ENCODE results near the gene SFT2D1. TPM values are rescaled to one million over a fixed set of nuclear protein-coding genes. Genes with fewer than 3 reads are reported as not detected.

Gene SFT2D1
- total RNA-seq, 2 donors from 2014 or later, result 28.6 to 29.2 TPM

- intact Hi-C loops (cut with DNase I), result no loop called here
- DNase-seq (ENCODE audit: low spot score), result no peak
These were observed 881 bp downstream of the SFT2D1 start for GRCh38 chr6:166341464-166341863.

GRCh38 chr6:166338854-166339253 lies 3.5 kb downstream of the SFT2D1 start:
- DNase-seq (ENCODE audit: low spot score), result no peak
- intact Hi-C loops (cut with DNase I), result no loop called here

DNA sequence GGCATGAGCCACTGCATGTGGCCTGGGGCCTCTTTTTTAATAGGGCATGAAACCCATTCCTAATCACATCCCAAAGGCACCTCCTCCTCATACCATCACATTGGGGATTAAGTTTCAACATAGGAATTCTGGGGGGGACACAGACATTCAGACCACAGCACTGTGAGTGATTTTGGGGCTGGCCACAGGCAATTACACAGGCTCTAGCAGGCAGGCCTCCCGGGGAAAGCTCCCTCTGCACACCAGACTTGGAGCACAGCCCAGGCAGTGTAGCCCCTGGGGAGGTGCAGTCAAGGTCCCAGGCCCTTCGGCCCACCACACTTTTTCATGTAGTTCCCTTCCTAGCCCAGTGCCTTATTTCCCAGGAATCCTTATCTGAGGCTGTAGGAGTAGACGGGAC lies 5.5 kb downstream of the SFT2D1 start:
- no peak for DNase-seq (ENCODE audit: low spot score)
- intact Hi-C loops (cut with DNase I), result no loop called here

DNA sequence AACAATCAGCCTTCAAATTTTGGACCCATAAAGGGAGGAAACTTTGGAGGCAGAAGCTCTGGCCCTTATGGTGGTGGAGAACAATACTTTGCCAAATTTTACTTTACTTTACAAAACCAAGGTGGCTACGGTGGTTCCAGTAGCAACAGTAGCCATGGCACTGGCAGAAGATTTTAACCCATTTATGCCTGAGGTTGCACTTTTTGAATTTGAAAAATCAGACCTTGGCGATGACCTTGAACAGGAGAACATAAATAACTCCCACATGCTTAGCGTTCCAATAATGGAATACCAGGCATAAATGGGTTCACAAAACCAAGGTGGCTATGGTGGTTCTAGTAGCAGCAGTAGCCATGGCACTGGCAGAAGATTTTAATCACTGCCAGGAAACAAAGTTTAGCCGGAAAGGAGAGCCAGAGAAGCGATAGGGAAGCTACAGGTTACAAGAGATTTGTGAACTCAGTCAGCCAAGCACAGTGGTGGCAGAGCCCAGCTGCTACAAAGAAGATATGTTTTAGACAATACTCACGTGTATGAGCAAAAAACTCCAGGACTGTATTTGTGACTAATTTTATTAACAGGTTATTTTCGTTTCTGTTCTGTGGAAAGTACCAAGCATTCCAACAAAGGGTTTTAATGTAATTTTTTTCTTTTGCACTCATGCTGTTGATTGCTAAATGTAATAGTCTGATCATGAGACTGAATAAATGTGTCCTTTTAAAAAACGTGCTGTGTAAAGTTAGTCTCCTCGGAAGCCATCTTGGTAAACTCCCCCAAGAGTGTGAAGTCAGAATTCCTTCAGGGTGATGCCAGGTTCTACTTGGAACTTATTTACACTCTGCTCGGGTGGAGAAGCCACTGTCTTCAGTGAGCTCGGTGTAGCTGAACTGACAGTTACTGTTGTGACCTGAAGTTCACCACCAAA lies 6.7 kb downstream of the SFT2D1 start:
- DNase-seq (ENCODE audit: low spot score), result no peak
- intact Hi-C loops (cut with DNase I), result no loop called here

- no peak for DNase-seq (ENCODE audit: low spot score)
- intact Hi-C loops (cut with DNase I), result no loop called here
These were observed 7.5 kb downstream of the SFT2D1 start for GRCh38 chr6:166334878-166335277.

DNA sequence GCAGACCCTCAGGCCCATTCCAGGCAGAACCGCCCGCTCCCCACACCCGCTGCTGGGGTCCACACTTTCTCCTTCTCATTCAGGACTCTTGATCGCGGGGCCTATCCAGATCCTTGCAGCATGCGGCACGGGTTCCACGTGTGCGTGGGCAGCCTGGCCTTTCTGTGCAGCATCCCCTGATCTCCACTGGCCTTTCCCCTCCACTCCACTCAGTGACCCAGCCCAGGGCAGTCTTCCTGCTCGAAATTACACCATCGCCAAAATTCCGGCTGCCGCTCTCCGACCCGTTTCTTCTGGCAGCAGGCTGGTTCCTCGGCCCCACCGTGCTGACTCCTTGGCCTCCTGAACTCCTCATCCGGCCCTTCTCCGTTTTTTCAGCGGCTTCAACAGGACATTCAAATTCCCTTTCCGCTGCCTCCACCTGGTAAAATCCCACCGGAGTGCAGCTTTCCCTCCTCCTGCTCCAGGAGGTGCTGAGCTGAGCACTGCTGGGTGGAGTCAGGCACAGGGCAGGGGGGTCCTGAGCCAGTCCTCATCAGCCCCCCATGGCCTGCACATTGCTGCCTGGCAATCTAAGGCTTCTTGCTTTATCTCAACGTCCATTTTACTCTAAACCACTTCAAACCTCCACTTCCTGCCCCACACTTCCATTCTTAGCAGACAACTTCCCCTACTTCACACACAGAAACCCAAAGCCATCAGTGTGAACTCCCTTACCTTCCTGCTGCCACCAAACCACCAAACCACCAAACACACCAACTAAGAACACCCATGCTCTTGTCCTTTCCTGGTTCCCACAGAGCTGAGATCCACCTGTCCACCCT lies 9.0 kb downstream of the SFT2D1 start:
- DNase-seq (ENCODE audit: low spot score), result no peak

GRCh38 chr6:166331503-166332415 lies 10.6 kb downstream of the SFT2D1 start:
- intact Hi-C loops (cut with DNase I), result no loop called here
- DNase-seq (ENCODE audit: low spot score), result no peak

More for the DNA sequence above, 9.0 kb downstream of the SFT2D1 start:
- intact Hi-C loops (cut with DNase I), result no loop called here

DNA sequence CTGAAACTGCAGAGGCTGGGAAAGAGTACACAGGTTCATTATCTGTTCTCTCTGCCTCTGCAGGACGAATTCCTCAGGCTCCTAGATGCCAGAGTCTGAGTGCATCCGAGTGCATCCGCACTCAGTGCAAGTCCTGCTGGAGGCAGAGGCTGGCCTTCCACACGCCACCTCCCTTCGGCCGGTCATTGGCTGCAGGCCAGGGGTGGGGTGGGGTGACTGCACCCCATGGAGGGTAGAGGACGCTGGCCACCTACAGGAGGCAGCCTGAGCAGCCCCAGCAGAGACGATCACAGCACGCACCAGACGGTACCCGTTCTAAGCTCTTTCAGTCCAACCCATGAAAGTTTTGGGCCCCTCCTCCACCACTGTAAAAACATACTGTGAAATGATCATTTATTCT lies 11.7 kb downstream of the SFT2D1 start:
- intact Hi-C loops (cut with DNase I), result no loop called here
- DNase-seq (ENCODE audit: low spot score), result no peak

GRCh38 chr6:166325383-166326042 lies 16.8 kb downstream of the SFT2D1 start:
- DNase-seq (ENCODE audit: low spot score), result no peak

GRCh38 chr6:166323395-166323794 lies 18.9 kb downstream of the SFT2D1 start:
- DNase-seq (ENCODE audit: low spot score), result no peak
- intact Hi-C loops (cut with DNase I), result loop anchor here in 1 of 2 donors (10.0 kb wide), 1 partner anchor 1371 kb away; no protein-coding TSS in a partner anchor

More at GRCh38 chr6:166325383-166326042, 16.8 kb downstream of the SFT2D1 start:
- intact Hi-C loops (cut with DNase I), result loop anchor here in 1 of 2 donors (10.0 kb wide), 1 partner anchor 1369 kb away; no protein-coding TSS in a partner anchor

GRCh38 chr6:166318649-166319600 lies 23.4 kb downstream of the SFT2D1 start:
- no peak for DNase-seq (ENCODE audit: low spot score)
- intact Hi-C loops (cut with DNase I), result no loop called here

- intact Hi-C loops (cut with DNase I), result no loop called here
- no peak for DNase-seq (ENCODE audit: low spot score)
These were observed 24.1 kb downstream of the SFT2D1 start for GRCh38 chr6:166318227-166318626.

GRCh38 chr6:166317261-166318212 lies 24.8 kb downstream of the SFT2D1 start:
- DNase-seq (ENCODE audit: low spot score), result no peak
- intact Hi-C loops (cut with DNase I), result no loop called here

GRCh38 chr6:166315436-166315835 lies 26.9 kb downstream of the SFT2D1 start:
- no peak for DNase-seq (ENCODE audit: low spot score)
- intact Hi-C loops (cut with DNase I), result no loop called here

GRCh38 chr6:166314454-166314853 lies 27.9 kb downstream of the SFT2D1 start:
- DNase-seq (ENCODE audit: low spot score), result no peak
- intact Hi-C loops (cut with DNase I), result no loop called here
